Measurements from ENCODE around the gene ABCA6. TPM values are rescaled to one million over a fixed set of nuclear protein-coding genes. Genes with fewer than 3 reads are reported as not detected.

ABCA6 gene
- total RNA-seq, 1 experiment from 2014 or later = 2.1 TPM

DNA sequence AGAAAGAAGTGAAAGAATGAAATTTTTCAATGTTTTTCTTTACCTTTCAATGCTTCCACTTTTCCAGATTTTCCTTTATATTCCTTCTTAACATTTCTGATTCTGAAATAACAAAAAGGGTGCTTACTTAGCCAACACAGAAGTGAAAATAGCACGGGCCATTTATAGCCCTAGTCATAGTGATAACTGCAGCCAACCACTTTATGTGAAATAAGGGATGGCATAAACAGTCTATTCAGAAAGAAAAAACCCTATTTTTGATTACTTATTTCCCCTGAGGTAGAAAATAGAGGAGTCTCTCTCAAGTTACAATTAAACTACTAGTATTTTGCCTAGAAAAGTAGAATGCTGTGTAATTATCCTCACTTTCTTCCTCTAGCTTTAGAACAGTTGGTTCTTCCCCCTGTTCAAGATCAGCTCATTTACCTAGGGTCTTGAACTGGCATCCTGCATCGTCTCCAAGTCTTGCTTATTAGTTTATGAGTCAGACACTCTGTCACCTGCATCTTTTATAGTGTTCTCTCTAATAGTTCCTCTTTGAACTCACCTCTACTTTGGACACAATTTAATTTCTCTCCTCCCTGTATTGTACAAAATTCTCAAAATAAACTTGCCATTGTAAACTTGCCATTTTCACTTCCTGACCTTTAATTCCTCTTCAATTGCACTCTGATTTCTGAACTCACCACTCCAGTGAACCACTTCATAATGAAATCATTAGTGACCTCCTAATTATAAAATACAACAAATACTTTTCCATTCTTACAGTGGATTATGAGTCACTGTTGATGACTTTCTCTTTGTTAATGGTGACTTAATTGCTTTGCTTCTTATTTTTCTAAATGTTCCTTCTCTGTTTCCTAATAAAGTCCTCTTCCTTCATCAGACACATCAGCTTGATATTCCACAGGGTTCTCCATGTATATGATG lies 23.6 kb downstream of the ABCA6 start:
- no peak for DNase-seq (ENCODE audit: low spot score)
- H3K36me3 ChIP-seq (ENCODE audit: insufficient read depth, low read length, poor library complexity, severe bottlenecking) = no peaks in the 10 kb centered on the region
- no peaks in the 10 kb centered on the region for H3K4me1 ChIP-seq (ENCODE audit: insufficient read depth, low read length, poor library complexity, severe bottlenecking)
- H3K4me3 ChIP-seq (ENCODE audit: low read depth, low read length, poor library complexity, severe bottlenecking) = no peak overlapping the region
- H3K27me3 ChIP-seq (replicated peaks; ENCODE audit: insufficient read depth, low read depth, low read length, poor library complexity) = no peaks in the 10 kb centered on the region
- CTCF ChIA-PET = no interaction called here
- no peak overlapping the region for H3K27ac ChIP-seq (ENCODE audit: low read depth, low read length, poor library complexity, severe bottlenecking)
- BruUV-seq (replicated peaks) = no TSS peak
- no peak for TF ChIP-seq EZH2 (IDR thresholded peaks at IDR 0.05; ENCODE audit: borderline replicate concordance, low read depth, low read length, poor library complexity, severe bottlenecking)
- TF ChIP-seq, protein P1, sequence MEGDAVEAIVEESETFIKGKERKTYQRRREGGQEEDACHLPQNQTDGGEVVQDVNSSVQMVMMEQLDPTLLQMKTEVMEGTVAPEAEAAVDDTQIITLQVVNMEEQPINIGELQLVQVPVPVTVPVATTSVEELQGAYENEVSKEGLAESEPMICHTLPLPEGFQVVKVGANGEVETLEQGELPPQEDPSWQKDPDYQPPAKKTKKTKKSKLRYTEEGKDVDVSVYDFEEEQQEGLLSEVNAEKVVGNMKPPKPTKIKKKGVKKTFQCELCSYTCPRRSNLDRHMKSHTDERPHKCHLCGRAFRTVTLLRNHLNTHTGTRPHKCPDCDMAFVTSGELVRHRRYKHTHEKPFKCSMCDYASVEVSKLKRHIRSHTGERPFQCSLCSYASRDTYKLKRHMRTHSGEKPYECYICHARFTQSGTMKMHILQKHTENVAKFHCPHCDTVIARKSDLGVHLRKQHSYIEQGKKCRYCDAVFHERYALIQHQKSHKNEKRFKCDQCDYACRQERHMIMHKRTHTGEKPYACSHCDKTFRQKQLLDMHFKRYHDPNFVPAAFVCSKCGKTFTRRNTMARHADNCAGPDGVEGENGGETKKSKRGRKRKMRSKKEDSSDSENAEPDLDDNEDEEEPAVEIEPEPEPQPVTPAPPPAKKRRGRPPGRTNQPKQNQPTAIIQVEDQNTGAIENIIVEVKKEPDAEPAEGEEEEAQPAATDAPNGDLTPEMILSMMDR (conservative IDR thresholded peaks at IDR 0.05; ENCODE audit: low read depth, low read length) = no peak
- no peaks in the 10 kb centered on the region for H3K9me3 ChIP-seq (ENCODE audit: low read depth, low read length, poor library complexity, severe bottlenecking)
- intact Hi-C loops (cut with micrococcal nuclease; ENCODE audit: unreplicated experiment) = no loop called here
- POLR2A ChIA-PET (ENCODE audit: low non-redundant PET) = no interaction called here

DNA sequence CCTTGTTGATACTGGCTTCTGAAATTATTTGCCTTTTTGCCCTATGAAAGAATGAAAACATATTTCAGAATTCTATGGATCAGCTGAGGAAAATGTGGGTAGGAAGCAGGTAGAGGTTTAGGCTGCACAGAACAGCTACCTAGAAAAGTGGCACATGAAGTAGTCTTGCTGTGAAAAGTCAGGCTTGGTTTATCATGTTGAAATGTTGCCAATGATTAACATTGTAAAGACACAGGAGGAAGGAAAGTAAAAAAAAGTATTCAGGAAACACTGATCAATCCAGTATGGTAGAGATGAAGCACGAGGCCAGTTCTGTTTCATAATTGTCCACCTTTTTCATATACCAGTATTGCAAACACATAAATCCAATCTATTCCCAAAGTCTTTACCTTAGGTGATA lies 29.9 kb downstream of the ABCA6 start:
- Histone ChIP-seq H3K4me1 (ENCODE audit: insufficient read depth, low read length, poor library complexity, severe bottlenecking) (no peaks in the 10 kb centered on the region), H3K27me3 (replicated peaks; ENCODE audit: insufficient read depth, low read depth, low read length, poor library complexity) (no peaks in the 10 kb centered on the region), H3K27ac (ENCODE audit: low read depth, low read length, poor library complexity, severe bottlenecking) (no peak overlapping the region), H3K36me3 (ENCODE audit: insufficient read depth, low read length, poor library complexity, severe bottlenecking) (no peaks in the 10 kb centered on the region), H3K9me3 (ENCODE audit: low read depth, low read length, poor library complexity, severe bottlenecking) (no peaks in the 10 kb centered on the region), H3K4me3 (ENCODE audit: low read depth, low read length, poor library complexity, severe bottlenecking) (no peak overlapping the region)
- ChIA-PET POLR2A (ENCODE audit: low non-redundant PET) (no interaction called here), CTCF (no interaction called here)
- TF ChIP-seq EZH2 (IDR thresholded peaks at IDR 0.05; ENCODE audit: borderline replicate concordance, low read depth, low read length, poor library complexity, severe bottlenecking) = no peak
- TF ChIP-seq, protein P1 (conservative IDR thresholded peaks at IDR 0.05; ENCODE audit: low read depth, low read length) = no peak
- intact Hi-C loops (cut with micrococcal nuclease; ENCODE audit: unreplicated experiment) = no loop called here
- BruUV-seq (replicated peaks) = no TSS peak
- DNase-seq (ENCODE audit: low spot score) = no peak

DNA sequence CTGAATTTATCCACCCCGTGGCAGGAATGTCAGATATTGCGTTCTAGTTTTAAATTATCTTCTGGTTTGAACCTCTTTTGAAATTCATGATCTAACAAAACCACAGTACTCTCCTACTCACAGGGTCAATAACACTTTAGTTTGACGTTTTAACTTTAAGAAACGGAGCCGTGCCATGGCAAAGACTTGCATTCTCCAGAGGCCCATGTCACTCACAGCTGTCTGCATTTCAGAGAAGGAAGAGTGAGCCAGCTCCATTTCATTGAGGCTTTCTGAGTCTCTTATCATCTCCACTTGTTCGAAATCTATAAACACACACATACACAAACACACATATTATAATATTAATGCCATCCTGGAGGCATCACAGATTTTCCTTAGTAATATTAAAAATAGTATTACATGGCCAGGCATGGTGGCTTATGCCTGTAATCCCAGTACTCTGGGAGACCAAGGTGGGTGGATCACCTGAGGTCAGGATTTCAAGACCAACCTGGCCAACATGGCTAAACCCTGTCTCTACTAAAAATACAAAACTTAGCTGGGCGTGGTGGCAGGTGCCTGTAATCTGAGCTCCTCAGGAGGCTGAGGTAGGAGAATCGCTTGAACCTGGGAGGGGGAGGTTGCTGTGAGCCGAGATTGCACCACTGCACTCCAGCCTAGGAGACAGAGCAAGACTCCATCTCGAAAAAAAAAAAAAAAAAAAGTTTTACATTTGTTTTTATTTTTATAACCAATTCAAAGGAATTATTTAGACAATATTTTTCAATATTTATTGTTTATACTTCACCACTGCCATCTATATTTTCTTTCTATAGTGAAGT lies 35.6 kb downstream of the ABCA6 start:
- BruUV-seq (replicated peaks) = no TSS peak
- CTCF ChIA-PET = no interaction called here

More for the DNA sequence above, 35.6 kb downstream of the ABCA6 start:
- DNase-seq (ENCODE audit: low spot score) = no peak
- Histone ChIP-seq H3K27me3 (replicated peaks; ENCODE audit: insufficient read depth, low read depth, low read length, poor library complexity) (no peaks in the 10 kb centered on the region), H3K4me3 (ENCODE audit: low read depth, low read length, poor library complexity, severe bottlenecking) (no peak overlapping the region), H3K27ac (ENCODE audit: low read depth, low read length, poor library complexity, severe bottlenecking) (no peak overlapping the region), H3K36me3 (ENCODE audit: insufficient read depth, low read length, poor library complexity, severe bottlenecking) (no peaks in the 10 kb centered on the region), H3K9me3 (ENCODE audit: low read depth, low read length, poor library complexity, severe bottlenecking) (no peaks in the 10 kb centered on the region), H3K4me1 (ENCODE audit: insufficient read depth, low read length, poor library complexity, severe bottlenecking) (no peaks in the 10 kb centered on the region)
- POLR2A ChIA-PET (ENCODE audit: low non-redundant PET) = no interaction called here
- intact Hi-C loops (cut with micrococcal nuclease; ENCODE audit: unreplicated experiment) = no loop called here
- no peak for TF ChIP-seq EZH2 (IDR thresholded peaks at IDR 0.05; ENCODE audit: borderline replicate concordance, low read depth, low read length, poor library complexity, severe bottlenecking)
- TF ChIP-seq, protein P1 (conservative IDR thresholded peaks at IDR 0.05; ENCODE audit: low read depth, low read length) = no peak
